Measurements from ENCODE around the gene GRIN2A.

GRIN2A gene

DNA sequence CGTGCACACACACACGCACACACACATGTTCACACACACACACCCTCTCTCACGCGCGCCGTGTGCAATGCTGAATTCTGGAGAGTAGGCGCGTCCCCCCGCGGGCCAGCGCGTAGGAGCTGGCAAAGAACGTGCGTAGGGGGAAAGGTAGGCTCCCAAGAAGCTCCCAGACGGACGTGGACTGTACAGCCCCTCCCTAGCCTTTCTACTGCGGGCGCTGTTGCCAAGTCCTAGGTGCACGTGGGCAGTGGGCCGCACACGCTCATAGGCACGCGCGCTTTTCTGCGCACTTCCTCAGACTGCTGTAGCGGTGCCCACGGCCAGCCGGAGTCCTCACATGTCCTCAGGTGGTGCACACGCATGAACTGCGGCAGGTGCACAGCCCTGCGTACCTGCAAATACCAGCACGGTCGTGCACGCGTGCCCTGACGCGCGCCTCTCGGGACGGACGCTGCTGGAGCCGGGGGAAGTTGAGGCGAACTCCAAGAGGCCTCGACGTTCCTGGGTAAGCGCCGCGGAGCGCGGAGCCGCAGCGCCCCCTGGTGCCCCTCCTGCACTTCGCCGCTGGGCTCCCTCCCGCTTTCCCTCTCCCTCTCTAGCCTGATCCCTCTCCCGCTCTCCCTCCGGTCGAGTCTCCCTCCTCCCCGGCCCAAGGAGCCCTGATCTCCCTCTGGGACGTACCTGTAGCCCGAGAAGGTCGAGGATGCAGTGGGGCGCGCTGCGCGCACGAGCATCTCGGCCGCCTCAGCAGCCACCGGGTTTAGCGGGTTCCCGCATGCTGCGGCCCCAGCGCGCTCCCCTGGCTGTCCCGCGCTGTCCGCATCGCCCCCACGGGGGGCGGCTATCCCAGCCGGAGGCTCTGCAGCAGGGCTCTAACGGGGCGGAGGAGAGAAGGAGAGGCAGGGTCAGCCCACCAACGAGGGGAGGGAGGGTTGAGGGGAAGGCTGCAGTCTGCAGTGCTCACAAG, 749 bp downstream of the GRIN2A start:
- FAIRE-seq, result no peak

DNA sequence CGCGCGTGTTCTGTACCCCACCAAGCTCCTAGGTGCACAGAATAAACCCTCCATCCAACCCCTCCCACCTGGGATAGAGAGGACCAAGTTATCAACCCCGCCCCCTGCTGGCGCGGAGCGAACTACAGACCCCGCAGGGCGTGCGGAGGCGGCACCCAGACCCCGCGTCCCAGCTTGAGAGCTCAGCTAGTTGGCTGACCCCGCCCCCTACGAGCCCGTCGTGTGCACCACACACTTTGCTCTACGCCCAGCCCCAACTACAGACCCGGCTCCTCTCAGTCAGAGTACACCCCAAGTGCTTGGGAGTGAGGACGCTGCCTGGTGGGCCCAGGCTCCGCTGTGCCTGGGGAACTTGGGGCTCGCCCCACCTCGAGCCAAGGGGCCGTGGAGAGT, 1.5 kb downstream of the GRIN2A start:
- no peak for FAIRE-seq

DNA sequence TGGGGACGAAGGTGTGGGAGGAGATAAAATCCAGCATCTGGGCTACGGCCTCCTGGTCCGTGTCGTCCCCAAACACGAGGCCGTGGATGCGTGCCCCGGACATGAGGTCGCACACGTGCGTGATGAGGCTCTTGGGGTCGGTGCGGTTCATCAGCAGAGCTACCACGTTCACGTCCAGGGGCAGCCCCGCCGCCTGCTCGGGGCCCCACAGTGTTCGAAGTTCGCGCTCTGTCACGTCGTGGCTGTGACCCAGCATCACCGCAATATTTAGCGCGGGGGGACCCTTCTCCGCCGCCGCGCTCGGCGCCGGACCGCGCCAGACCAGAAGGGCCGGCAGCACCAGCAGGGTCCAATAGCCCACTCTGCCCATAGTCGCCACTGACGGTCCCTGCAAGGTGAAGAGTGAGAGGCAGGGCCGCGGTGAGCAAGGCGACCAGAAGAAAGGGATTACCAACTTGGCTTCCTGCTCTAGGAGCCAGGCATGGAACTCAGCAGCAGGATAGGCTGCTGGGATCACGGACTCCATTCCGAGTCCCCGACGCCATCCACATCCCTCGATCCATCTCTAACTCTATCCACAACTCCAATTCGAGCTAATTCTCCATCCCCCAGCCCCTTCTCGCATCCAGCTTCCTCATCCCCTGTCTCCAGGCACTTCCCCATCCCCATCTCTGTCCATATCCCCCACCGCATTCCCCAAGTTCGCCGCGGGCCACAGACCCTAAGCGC, 2.0 kb downstream of the GRIN2A start:
- no peak for FAIRE-seq

DNA sequence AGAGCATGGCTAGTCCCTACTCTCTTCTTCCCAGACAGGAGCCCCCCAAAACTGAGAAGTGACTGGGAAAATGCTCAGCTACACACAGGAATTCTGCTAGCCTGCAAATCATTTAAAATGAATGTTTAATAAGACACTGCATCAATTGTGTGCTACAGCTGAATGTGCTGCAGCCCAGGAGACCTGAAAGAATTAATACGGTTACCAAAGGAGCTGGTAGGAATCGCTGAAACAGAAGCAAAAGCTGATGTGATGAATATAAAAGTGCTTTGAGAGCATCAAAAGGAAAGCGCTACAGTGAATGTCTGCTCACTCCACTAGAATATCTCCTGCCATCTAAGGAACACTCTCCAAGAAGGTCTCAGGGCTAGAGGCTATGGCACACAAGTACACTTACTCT, 3.7 kb downstream of the GRIN2A start:
- FAIRE-seq, result no peak

DNA sequence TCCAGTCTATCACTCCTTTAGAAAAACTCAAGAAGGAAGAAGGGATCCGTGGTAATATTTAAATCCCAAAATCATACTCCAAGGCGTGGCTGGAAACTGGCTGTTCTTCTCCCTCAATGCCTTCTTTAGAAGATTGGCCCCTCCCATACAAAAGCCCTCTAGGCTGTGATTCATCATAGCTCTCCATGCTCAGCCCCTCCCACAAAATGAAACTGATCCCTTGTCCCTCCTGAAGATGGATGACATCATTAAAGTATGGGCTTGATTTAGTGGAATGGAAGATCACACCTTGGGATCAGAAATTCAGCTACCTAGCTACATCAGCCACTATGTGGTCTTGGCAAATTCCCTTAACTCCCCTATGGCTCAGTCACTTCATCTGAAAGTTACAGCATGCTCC, 4.1 kb downstream of the GRIN2A start:
- no peak for FAIRE-seq

DNA sequence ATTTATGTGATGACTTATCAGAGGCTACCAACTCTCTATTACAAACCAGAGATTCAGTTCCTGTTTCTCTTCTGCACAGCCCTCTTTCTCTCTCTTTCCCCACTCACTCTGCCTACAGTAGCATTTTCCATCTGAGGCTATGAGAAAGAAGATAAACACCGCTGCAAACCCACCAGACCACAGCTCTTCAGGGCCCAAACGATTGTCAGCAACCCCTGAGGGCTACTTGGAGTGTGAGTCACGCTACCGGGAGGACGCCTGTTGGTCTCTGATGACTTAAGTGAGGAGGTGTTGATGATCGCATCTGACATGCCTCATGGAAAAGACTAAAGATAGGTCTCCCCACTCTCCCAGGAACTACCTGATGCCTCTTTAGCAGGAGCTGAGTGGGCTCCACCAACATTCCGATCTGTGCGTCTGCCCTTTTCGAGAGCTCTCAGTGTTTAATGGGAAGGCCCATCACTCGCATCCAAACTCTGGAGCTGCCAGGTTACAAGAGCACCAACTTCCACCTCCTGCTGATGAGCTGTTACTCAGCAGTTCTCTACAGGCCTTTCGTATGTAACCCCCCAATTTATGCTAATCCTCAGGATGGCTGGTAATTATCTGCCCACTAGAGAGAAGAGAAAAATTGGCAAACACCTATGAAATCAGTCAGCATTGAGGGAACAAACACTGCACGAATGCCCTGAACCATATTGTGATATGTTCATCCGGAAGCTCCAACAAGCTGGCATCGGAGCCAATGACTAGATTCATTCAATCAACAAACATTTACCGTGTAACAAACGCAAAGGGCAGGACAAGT, 9.2 kb downstream of the GRIN2A start:
- no peak for FAIRE-seq

DNA sequence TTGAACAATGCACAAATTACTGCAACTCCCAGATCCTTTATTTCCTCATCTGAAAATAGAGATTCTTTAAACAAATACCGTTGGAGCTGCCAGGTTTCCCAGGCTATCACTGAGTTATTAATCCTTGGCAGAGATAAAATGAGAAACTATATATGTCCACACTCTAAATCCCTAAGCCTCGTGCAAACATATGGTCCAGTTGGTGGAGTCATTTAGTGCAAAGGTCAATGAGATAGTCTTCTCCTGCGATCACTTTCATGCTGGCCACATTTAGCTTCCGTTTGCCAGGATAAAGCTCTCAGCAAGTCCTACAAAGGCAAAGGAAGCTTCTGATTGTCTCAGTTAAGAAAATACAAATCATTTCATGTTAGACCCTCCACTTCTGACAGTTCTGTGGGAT, 11.0 kb downstream of the GRIN2A start:
- no peak for FAIRE-seq

DNA sequence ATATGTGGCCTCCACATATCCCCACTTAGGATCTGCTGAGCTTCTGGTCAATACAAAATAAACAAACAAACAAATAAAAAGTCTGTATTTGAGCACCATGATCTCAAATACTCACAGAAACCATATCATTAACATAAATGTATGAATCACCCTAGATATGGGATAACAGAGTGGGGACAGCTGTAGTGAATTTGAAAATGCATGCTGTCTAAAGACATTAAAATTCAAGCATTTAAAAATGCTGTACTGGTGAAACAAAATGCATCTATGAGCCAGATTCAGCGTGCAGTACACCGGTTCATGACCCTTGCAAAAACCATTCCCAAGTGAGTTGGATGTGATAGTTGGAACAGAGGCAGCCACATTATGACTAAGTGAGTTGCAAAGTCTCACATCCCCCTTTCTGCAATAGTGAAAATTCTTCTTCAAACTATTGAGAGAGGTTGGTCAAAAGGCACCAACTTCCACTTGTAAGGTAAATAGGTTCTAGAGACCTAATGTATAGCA, 12.3 kb downstream of the GRIN2A start:
- FAIRE-seq, result no peak

DNA sequence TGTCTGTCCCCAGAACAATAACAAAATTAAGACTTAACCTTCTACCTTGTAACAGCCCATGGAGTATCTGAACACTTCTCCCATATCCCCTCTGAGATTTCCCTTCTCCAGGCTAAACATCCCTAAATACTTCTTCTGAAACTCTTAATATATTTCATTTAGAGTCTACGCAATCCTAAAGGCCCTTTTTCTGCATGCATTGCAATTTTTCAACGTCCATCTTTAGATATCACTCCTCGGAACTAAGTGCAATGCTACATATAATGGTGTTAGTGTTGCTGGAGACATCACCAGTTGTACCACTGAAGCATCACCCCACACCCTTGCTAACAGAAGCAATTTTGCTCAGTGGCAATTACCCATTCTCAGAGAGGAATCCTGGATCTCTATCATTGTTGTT, 13.2 kb downstream of the GRIN2A start:
- no peak for FAIRE-seq

DNA sequence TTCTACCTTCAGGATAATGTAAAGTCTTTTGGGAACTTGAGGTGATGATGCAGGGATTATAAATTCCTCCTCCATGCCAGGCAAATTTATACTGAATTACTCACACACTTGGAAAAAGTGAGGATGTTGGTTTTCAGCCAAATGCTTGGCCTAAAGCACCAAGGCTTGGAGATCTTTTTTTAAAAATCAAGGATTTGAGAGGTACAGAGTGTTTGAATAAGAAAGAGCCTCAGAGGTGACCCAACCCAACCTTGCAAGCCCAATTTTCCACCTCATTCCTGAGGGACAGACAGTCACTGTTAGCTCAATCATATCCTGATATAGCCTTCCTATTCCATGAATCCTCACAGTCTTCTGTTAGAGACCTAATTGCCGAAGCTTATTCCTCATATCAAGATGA, 14.0 kb downstream of the GRIN2A start:
- no peak for FAIRE-seq

DNA sequence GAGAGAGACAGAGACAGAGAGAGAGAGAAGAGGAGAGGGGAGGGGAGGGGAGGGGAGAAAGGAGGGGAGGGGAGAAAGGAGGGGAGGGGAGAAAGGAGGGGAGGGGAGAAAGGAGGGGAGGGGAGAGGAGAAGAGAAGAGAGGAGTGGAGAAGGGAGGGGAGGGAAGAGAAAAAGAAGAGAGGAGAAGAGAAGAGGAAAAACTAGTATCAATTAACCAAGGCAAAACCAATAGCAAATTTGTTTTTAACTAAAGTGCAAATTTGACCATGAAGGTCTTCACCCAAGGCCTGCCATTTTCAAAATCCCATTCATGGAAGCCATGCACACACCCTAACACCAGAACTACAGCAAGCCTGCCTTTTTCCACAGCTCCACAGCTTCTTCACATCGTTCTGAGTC, 16.6 kb downstream of the GRIN2A start:
- FAIRE-seq, result no peak

DNA sequence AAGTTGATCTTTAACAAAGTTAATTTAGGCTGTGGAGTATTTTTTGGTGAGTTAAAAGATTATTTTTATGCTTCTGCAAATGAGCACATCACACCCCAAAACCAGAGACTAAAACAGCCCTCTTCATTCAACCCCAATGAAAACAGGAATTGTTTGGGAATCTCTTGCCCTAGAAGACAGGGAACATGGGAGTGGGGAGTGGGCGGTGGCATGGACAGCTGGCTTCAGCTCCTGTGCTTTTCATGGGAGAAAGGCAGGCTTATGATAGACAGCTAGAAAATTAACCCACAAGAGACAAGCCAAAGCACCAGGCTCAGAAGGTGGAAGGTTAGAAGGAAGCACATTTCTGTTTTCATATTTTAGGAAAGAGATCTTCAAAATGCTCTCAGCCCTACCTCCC, 19.2 kb downstream of the GRIN2A start:
- FAIRE-seq, result no peak

DNA sequence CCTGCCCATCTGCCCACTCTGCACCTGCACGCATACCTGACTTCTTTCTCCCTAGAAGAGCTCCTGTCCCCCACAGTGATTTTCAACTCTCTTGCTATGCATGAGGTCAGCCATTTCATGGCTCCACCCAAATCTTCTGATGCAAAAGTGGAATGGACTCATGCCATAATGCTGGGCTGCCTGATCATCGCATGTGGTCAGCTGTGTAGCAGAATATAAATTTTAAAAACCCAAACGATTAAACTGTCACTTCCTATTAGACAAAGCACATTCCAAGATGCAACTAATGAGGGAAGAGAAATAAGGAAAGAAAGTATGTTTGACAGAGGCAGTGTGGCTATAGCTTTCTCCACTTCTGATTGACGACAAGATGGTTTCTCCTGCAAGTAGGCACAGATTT, 26.1 kb downstream of the GRIN2A start:
- FAIRE-seq, result no peak

DNA sequence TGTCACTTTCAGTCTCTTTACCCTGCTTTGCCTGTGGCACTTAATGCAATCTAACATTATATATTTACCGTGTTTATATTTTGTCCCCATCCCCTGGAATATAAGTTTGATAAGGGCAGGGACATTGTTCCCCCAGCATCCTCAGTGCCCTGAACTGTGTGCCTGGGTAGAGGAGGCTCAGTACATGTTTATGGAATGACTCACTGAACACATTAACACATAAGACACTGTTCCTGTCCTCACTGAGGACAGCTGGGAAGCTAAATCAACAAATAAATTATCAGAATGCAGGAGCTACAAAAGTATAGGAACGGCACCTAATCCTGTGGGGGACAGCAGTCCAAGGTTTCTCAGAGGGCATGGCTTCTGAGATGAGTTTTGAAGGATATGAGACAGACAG, 27.8 kb downstream of the GRIN2A start:
- FAIRE-seq, result no peak

DNA sequence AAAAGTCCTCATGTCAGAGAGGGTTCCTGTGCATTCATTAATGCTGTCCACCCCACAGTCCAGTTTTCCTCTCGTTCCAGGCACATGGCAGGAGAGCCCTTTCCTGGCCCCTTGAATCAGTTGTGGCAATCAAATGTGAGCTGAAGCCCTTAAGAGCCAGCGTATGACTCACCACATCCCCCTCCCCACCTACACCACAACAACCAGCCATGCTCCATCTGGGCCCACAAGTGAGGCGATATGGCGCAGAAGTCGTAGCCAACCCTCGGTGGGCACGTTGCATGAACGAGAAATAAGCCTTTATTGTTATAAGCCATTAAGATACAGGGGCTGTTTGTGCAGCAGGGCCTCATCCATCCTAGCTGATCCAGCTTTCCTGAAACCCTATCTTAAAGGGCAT, 28.2 kb downstream of the GRIN2A start:
- FAIRE-seq, result no peak

DNA sequence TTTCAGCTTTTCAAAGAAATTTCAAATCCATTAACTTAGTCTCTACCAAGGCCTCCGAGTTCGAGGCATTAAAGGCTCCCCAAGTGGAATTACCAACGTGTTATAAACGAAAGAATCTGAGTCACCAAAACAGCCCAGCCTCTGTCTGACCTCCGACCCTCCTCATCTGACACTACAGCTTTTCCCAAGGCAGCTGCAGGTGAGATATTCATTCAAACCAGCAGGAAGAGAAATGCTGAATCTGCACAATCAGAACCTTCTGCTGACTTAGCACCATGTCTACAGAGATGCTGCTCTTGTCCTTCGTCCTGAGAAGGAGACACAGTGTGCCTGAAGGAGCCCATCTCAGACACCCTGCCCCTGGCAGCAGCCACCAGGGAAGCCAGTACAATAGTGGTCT, 30.5 kb downstream of the GRIN2A start:
- no peak for FAIRE-seq

DNA sequence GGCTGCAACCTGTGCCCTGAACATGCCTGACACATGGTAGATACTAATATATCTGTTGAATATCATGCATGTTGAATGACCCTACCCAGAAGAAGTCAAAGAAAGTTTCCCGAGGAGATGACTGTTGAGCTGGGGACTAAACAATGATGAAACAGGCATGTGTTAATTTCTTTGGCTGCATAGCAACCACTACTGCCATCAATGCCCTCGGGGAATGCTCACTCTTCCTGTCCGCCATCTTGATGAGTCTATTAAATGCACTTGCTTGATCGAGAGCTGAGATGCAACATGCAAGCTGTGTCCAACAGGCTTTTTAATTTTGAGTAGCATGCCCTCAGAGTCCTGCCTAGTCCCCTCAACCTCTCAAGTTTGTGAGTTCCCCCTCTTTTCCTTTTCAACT, 31.3 kb downstream of the GRIN2A start:
- FAIRE-seq, result no peak

DNA sequence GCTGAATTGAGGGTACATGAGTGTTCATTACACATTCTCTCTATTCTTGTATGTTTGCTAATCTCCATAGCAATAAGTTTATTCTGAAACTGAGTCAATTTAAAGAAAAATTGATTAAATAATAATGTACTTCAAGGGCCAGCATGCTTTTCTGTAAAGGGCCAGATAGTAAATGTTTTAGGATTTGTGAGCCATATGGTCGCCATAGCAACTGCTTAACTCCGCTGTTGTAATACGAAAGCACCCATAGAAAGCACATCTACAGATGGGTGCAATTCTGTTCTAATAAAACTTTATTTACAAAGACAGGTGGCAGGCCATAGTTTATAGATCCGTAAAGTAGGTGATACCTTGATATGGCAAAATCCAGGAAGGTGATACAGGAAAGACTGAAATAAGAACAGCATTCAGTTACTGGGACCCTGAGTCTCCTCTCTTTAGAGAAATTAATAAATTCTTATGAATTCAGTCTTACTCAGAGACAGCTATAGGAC, 36.6 kb downstream of the GRIN2A start:
- FAIRE-seq, result no peak

DNA sequence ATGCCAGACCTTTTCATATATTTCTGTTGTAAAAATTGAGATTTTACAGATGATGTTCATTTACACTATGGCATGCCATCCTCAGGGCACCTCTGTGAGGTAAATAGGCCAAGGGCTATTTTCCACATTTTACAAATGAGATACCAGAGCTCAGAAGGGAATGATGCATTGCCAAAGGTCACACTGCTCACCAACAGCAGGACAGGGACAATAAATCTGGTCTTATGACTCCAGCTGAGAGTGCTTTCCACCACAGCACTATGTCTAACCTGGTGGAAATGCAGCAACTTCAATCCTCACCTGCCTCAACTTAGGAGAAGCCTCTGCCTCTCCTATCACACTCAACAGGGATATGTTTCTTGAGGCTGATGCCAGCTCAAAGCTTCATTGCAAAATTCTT, 40.6 kb downstream of the GRIN2A start:
- FAIRE-seq, result no peak

DNA sequence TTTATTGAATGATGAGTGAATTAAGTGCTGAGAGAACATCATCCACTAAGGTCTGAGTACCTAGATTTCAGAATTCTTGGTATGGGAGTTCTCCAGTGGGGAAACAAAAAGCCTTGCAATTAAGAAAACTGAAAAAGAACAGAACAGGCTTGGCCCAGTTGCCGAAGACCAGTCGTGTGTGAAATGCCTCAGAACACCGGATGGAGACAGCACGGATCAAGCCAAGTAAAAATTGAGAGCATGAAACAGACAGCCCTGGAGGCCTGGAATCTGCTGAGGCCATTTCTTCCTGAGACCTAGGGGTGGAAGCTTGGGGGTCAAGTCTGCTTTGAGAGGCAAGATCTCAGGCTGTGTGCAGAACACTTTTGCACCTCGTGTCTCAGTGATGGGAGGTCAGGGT, 43.3 kb downstream of the GRIN2A start:
- FAIRE-seq, result no peak

DNA sequence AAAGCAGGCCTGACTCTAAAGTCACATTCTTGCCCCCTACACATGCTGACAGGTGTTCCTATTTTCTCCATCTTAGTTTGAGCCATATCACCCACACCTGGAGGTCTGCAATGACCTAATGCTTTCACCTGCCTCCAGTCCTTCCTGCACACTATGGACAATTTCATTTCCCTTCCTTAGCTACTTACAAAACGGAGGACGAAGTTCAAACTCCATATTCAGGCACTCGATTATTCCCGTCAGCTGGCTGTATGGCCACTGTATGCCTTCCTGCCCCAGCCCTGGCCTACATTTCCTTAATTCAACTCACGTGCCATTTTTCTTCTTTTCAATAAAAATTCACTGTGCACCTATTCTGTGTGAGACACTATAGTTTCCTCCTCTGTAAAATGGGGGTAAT, 44.9 kb downstream of the GRIN2A start:
- no peak for FAIRE-seq

DNA sequence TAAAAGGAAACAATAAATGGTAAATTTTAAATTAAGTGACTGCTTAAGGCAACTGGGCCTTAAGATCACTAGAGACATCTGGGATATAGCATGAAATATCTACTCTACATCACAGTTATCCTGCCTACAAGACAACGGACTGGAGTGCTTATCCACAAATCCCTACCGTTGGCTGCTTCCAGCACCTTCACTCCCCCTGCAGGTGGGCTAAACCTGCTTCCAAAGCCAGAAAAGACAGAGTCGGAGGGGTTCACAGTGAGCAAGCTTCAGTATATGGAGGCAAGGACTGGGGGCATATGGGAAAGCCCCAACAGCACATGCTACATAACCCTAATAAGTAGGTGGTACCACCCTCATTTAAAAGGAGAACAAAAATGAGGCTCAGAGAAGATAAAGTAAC, 45.3 kb downstream of the GRIN2A start:
- no peak for FAIRE-seq

DNA sequence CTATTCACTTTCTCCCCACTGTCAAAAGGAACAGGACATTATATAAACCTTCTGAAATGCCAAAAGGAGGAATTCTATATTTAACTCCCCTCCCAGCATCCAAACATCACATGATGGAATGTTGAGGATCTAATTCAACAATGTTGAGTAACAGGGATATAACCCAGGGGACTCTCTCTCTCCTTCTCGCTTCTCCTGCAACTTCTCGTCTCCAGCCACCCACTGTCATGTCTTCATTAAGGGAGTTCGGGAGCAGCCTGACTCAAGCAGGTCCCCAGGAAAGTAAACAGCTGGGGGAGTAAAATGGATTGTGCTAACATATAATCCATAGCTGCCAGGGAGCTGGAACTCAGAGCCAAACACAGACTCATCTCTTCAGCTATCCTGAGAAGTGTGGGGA, 51.7 kb downstream of the GRIN2A start:
- FAIRE-seq, result no peak

Measured in A204.1 (cell line).